ENCODE results near the gene HACL1. TPM values are rescaled to one million over a fixed set of nuclear protein-coding genes. Genes with fewer than 3 reads are reported as not detected.

HACL1 gene
- total RNA-seq, 8 experiments from 2014 or later, result 17.0 to 34.7 (median 23.7) TPM

- WGBS, 10 experiments, result 0 to 93% (median 88%) methylated on average over 2 to 8 of the region's 14 CpGs; no CpG with 5 or more reads in 2 of the 10 experiments
- in situ Hi-C loops (cut with MboI; ENCODE audit: low pct_unique_long_range_greater_than_20kb in 2 of 9, low sequenced_read_pairs in 9 of 9, unreplicated experiment in 9 of 9), result loop anchor here in 3 of 9 experiments (25.0 kb wide), 2 partner anchors 176 to 601 kb away; no protein-coding TSS in a partner anchor
- Histone ChIP-seq H3K4me3 (no peak overlapping the region), H3K27ac (no peak overlapping the region), H3K4me1 (replicated peaks in 1 of 2) (peaks cover 0 to 31% of the 10 kb centered on the region in 2 donors)
- ATAC-seq (replicated peaks in 6 of 8), result peak in 4 of 8 experiments; percentile 35 to 95 (median 66)
Measured at GRCh38 chr3:15636028-15636709, 34.8 kb upstream of the HACL1 start.

- in situ Hi-C loops (cut with MboI; ENCODE audit: low pct_unique_long_range_greater_than_20kb in 2 of 9, low sequenced_read_pairs in 9 of 9, unreplicated experiment in 9 of 9), result loop anchor here in 3 of 9 experiments (25.0 kb wide), 2 partner anchors 177 to 602 kb away; no protein-coding TSS in a partner anchor
- ATAC-seq (replicated peaks in 6 of 8), result peak in 3 of 8 experiments; percentile 51 to 73 (median 52)
- Histone ChIP-seq H3K27ac (no peak overlapping the region), H3K4me1 (replicated peaks in 1 of 2) (peaks cover 4 to 40% of the 10 kb centered on the region in 2 donors), H3K4me3 (no peak overlapping the region)
- WGBS, 10 experiments, result 0 to 100% (median 71%) methylated on average over 1 to 7 of the region's 13 CpGs; no CpG with 5 or more reads in 2 of the 10 experiments
Measured at GRCh38 chr3:15635121-15635661, 33.8 kb upstream of the HACL1 start.

DNA sequence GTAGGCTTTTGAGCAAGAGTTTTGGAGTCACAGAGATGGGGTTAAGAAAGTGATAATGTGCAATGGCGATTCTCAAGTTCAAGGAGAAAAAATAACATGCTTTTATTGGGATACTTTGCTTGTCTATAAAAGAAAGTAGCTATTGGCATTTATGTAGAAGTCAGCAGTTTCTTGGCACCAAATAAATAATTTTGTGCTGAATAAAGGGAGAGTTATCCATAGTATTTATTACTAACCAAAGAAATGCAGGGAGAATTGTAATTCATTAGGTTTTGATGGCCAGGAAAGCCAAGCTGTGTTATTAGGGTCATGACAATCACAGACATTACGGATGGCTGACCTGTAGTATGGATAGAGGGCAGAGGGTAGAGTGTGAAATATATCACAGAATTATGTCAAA is 33.3 kb upstream of the HACL1 start:
- no peak overlapping the region for H3K4me3 ChIP-seq

DNA sequence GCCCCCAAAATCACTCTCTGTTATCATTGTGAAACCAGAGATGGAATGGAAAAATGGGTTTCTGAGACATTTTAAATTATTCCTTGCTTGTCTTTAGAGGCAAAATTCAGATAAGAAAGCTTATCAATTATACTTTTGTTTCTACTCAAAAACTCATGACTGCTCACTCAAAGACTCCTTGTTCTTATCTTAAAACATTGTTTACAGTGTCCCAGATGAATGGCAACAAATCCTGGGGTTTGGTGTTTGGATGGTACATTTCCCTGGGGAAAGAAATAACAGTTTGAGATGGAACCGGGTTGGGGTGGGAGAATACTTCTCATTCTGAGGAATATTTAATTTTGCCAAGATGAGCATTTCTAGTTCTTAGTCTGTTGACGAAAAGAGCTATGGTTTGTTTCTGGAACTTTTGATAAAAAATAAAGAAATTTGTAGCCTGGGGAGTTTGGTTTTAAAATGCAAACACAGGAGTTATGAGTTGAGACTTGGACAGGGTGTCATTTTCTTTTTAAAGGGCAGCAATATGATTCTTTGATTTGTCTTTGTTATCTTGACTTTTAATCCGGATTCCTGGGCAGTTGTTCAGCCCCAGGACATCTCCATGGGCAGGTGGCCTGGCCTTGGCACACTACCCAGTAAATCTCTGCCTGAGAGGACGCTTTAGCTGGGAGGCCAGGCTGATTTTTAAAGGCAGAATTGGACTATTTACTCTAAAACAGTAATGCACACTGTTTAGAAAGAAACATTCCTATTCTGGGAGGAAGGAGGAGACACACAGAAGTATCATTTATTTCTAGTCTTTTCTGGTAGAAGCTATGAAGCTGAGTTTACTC is 32.6 kb upstream of the HACL1 start:
- ATAC-seq (replicated peaks in 6 of 8), result peak in 1 of 8 experiments; percentile 26
- Histone ChIP-seq H3K4me3 (no peak overlapping the region), H3K4me1 (replicated peaks in 1 of 2) (peaks cover 4 to 40% of the 10 kb centered on the region in 2 donors), H3K27ac (no peak overlapping the region)
- in situ Hi-C loops (cut with MboI; ENCODE audit: low pct_unique_long_range_greater_than_20kb in 2 of 9, low sequenced_read_pairs in 9 of 9, unreplicated experiment in 9 of 9), result loop anchor here in 3 of 9 experiments (25.0 kb wide), 2 partner anchors 178 to 603 kb away; no protein-coding TSS in a partner anchor
- 20 to 100% (median 61%) methylated on average over 2 to 4 of the region's 4 CpGs for WGBS, 10 experiments

More for the DNA sequence above, 33.3 kb upstream of the HACL1 start:
- no peak for ATAC-seq (replicated peaks in 6 of 8)
- in situ Hi-C loops (cut with MboI; ENCODE audit: low pct_unique_long_range_greater_than_20kb in 2 of 9, low sequenced_read_pairs in 9 of 9, unreplicated experiment in 9 of 9), result loop anchor here in 3 of 9 experiments (25.0 kb wide), 2 partner anchors 178 to 603 kb away; no protein-coding TSS in a partner anchor
- Histone ChIP-seq H3K4me1 (replicated peaks in 1 of 2) (peaks cover 4 to 40% of the 10 kb centered on the region in 2 donors), H3K27ac (no peak overlapping the region)
- 40 to 100% (median 83%) methylated on average over 1 to 2 of the region's 2 CpGs; no CpG with 5 or more reads in 1 of the 10 experiments for WGBS, 10 experiments

DNA sequence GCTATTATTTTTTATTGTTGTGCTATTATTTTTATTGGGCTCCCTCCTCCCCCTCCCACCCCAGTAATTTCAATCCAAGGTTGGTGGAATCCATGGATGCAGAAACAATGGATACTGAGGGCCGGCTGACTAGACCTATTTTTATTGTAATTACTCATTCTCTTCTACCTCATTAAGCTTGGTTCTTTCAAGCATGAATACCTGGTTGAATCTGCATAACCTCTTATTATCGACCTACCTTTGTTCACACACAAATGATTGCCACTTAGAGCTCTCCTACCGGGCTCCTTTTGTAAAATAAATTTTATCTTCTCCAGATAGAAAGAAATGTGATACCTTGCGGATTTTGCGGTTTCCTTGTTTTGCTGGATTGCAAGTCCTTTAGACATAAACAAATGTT is 31.8 kb upstream of the HACL1 start:
- in situ Hi-C loops (cut with MboI; ENCODE audit: low pct_unique_long_range_greater_than_20kb in 2 of 9, low sequenced_read_pairs in 9 of 9, unreplicated experiment in 9 of 9), result loop anchor here in 3 of 9 experiments (25.0 kb wide), 2 partner anchors 179 to 604 kb away; no protein-coding TSS in a partner anchor
- Histone ChIP-seq H3K4me1 (replicated peaks in 1 of 2) (peaks cover 4 to 40% of the 10 kb centered on the region in 2 donors), H3K4me3 (no peak overlapping the region), H3K27ac (no peak overlapping the region)
- ATAC-seq (replicated peaks in 6 of 8), result no peak
- 21 to 98% (median 81%) methylated on average over 3 to 5 of the region's 5 CpGs; no CpG with 5 or more reads in 1 of the 10 experiments for WGBS, 10 experiments

DNA sequence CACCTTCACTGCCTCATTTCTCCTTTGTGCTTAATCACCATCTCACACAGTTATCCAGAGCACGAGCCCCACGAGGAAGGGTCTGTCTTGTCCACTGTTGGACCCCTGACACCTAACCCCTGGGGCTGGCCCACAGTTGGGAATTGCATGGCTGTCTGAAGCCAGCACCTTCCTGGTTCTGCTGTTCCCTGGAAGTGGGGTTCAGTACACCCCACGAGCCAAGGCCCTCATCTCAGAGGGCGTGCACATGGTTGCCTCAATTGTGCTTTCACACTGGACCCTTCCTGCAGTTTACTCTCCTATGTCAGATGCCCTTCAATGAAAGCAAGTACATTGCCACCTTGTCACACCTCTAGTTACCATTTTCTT is 30.8 kb upstream of the HACL1 start:
- Histone ChIP-seq H3K27ac (no peak overlapping the region), H3K4me3 (no peak overlapping the region), H3K4me1 (replicated peaks in 1 of 2) (peaks cover 4 to 40% of the 10 kb centered on the region in 2 donors)
- ATAC-seq (replicated peaks in 6 of 8), result no peak
- 80 to 100% (median 93%) methylated on average over 1 to 4 of the region's 4 CpGs; no CpG with 5 or more reads in 5 of the 10 experiments for WGBS, 10 experiments
- in situ Hi-C loops (cut with MboI; ENCODE audit: low pct_unique_long_range_greater_than_20kb in 2 of 9, low sequenced_read_pairs in 9 of 9, unreplicated experiment in 9 of 9), result loop anchor here in 3 of 9 experiments (25.0 kb wide), 2 partner anchors 180 to 605 kb away; no protein-coding TSS in a partner anchor

DNA sequence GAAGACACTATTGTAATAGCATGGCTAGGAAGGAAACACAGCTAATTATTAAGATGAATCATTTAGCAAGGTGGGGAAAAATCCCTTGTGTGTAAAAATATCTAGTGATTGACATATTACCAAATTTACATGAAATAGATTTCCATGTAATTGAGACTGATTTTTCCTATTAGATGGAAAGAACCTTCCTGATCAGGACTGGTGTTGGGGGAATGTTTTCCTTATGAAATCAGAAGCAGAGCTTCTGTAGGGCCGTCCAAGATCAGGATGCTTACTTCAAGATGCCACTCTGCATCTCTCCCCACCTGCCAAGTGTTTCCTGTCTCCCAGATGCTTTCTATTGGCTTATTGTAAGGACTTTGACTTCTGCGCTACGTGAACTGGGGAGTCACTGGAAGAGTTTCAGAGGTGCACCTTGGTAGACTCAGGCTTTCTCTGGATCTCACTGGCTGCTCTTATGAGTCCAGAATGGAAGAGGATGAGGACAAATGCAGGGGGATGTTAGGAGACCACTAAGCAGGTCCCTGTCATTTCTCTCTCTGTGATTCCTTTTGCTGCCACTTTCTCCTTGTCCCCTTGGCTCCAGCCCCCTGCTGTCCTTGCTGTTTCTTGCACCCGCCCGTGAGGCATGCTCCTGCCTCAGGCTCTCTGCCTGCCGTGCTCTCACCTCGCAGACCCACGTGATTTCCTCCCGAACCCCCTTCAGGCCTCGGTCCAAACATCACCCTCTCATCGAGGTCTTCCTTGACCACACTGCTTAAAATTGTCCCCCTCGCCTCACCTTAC is 30.2 kb upstream of the HACL1 start:
- in situ Hi-C loops (cut with MboI; ENCODE audit: low pct_unique_long_range_greater_than_20kb in 2 of 9, low sequenced_read_pairs in 9 of 9, unreplicated experiment in 9 of 9), result loop anchor here in 3 of 9 experiments (25.0 kb wide), 2 partner anchors 181 to 606 kb away; no protein-coding TSS in a partner anchor
- no peak overlapping the region for H3K4me3 ChIP-seq
- 80 to 100% (median 93%) methylated on average over 1 to 11 of the region's 12 CpGs for WGBS, 10 experiments
- H3K27ac ChIP-seq, result no peak overlapping the region
- peaks cover 4 to 40% of the 10 kb centered on the region in 2 donors for H3K4me1 ChIP-seq (replicated peaks in 1 of 2)
- ATAC-seq (replicated peaks in 6 of 8), result no peak

- 0 to 58% (median 7%) methylated on average over 2 to 8 of the region's 8 CpGs; no CpG with 5 or more reads in 3 of the 10 experiments for WGBS, 10 experiments
- Histone ChIP-seq H3K4me3 (no peak overlapping the region), H3K4me1 (replicated peaks in 1 of 2) (peaks cover 4 to 40% of the 10 kb centered on the region in 2 donors), H3K27ac (no peak overlapping the region)
- ATAC-seq (replicated peaks in 6 of 8), result peak in 6 of 8 experiments; percentile 27 to 77 (median 42)
- in situ Hi-C loops (cut with MboI; ENCODE audit: low pct_unique_long_range_greater_than_20kb in 2 of 9, low sequenced_read_pairs in 9 of 9, unreplicated experiment in 9 of 9), result loop anchor here in 3 of 9 experiments (25.0 kb wide), 2 partner anchors 182 to 607 kb away; no protein-coding TSS in a partner anchor
Measured at GRCh38 chr3:15630646-15631350, 29.4 kb upstream of the HACL1 start.

- in situ Hi-C loops (cut with MboI; ENCODE audit: low pct_unique_long_range_greater_than_20kb in 2 of 9, low sequenced_read_pairs in 9 of 9, unreplicated experiment in 9 of 9), result loop anchor here in 3 of 9 experiments (10.0 to 25.0 kb wide), 3 partner anchors 182 to 607 kb away; no protein-coding TSS in a partner anchor
- Histone ChIP-seq H3K27ac (no peak overlapping the region), H3K4me3 (no peak overlapping the region), H3K4me1 (replicated peaks in 1 of 2) (peaks cover 4 to 33% of the 10 kb centered on the region in 2 donors)
- peak; percentile 65 to 97 (median 88) for ATAC-seq (replicated peaks in 6 of 8)
- WGBS, 10 experiments, result 4 to 75% (median 38%) methylated on average over 2 to 10 of the region's 10 CpGs
Measured at GRCh38 chr3:15629860-15630597, 28.7 kb upstream of the HACL1 start.

DNA sequence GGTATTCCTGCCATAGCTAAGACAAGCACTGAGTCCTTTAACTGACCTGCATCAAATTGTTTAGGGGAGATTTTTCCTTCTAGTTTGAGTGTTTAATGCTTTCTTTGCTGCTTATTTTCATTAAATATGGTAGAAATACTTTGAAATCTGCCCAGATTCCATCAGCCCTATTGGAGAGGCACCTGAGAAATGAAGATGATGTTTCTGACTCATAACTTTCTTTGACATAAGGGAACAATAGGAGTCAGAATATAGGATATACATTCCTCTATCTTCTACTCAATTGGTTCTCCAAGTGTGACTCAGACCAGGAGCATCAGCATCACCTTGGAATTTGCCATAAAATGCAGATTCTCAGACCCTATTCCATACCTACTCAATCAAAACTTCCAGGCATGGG is 27.6 kb upstream of the HACL1 start:
- no peak overlapping the region for H3K4me3 ChIP-seq
- no peak for ATAC-seq (replicated peaks in 6 of 8)
- in situ Hi-C loops (cut with MboI; ENCODE audit: low pct_unique_long_range_greater_than_20kb in 2 of 9, low sequenced_read_pairs in 9 of 9, unreplicated experiment in 9 of 9), result loop anchor here in 3 of 9 experiments (10.0 to 25.0 kb wide), 3 partner anchors 183 to 608 kb away; no protein-coding TSS in a partner anchor
- no peak overlapping the region for H3K27ac ChIP-seq
- H3K4me1 ChIP-seq (replicated peaks in 1 of 2), result peaks cover 4 to 23% of the 10 kb centered on the region in 2 donors
